Muscle layer of colon (tissue), 2 donors: ENCODE measurements around the gene FLAD1.

Experiments
- H3K27ac ChIP-seq: one replicate; pipeline ENCODE4 v1.7.0; 2013; ENCODE audit warnings: low read depth, mild to moderate bottlenecking, low read length, moderate library complexity
- H3K27me3 ChIP-seq, 2 donors: one replicate each; pipeline ENCODE4 v1.7.0; 2013; ENCODE audit warnings: low read length in 2 of 2, mild to moderate bottlenecking in 2 of 2; ENCODE audit not compliant: insufficient read depth in 2 of 2, control insufficient read depth in 1 of 2
- H3K36me3 ChIP-seq: one replicate; pipeline ENCODE4 v1.7.0; 2013; ENCODE audit warnings: mild to moderate bottlenecking, low read length; ENCODE audit not compliant: insufficient read depth
- H3K4me1 ChIP-seq: one replicate; pipeline ENCODE4 v1.7.0; 2013; ENCODE audit warnings: mild to moderate bottlenecking, low read length; ENCODE audit not compliant: insufficient read depth
- H3K4me3 ChIP-seq, 2 donors: one replicate each; pipeline ENCODE4 v1.7.0; 2013; ENCODE audit warnings: low read length in 2 of 2, low read depth in 1 of 2, mild to moderate bottlenecking in 1 of 2, moderate library complexity in 1 of 2
- H3K9ac ChIP-seq: one replicate; pipeline ENCODE4 v1.7.0; 2013; ENCODE audit warnings: low read length
- H3K9me3 ChIP-seq: one replicate; pipeline ENCODE4 v1.7.0; 2013; ENCODE audit warnings: mild to moderate bottlenecking, low read length
- donor health status: abdominal sarcoma.
- donor health status: Adenocarcinoma of cecum.

FLAD1 gene

GRCh38 chr1:155040358-155041093 lies 57.4 kb downstream of the FLAD1 start:
- H3K36me3 ChIP-seq, result no peaks in the 10 kb centered on the region
- H3K4me1 ChIP-seq, result no peaks in the 10 kb centered on the region
- H3K9ac ChIP-seq, result no peak overlapping the region
- H3K27me3 ChIP-seq, result no peaks in the 10 kb centered on the region
- H3K9me3 ChIP-seq, result no peaks in the 10 kb centered on the region
- H3K27ac ChIP-seq, result no peak overlapping the region
- no peak overlapping the region for H3K4me3 ChIP-seq
